ENCODE measurements around the gene ZNF814.
"Not testable (repeated sequence)": the region's sequence is repeated elsewhere in the genome, so short reads cannot be mapped to it uniquely, and the experiment has no call there.

GRCh38 chr19:57849162-57849665, 39.6 kb downstream of the ZNF814 start:
- TF ChIP-seq POLR2AphosphoS5 (IDR thresholded peaks at IDR 0.05; ENCODE audit: insufficient read depth in 1 of 2, low read depth in 1 of 2); POLR2A (IDR thresholded peaks at IDR 0.05): not testable (repeated sequence)

Measured in vagina (tissue), 2 donors.